Muscle layer of colon (tissue), 2 donors: ENCODE data around the gene WRAP53.
"Not testable (repeated sequence)": the region's sequence is repeated elsewhere in the genome, so short reads cannot be mapped to it uniquely, and the experiment has no call there.

Source experiments
- H3K27ac ChIP-seq: one replicate; pipeline ENCODE4 v1.7.0; 2013; ENCODE audit warnings: low read depth, mild to moderate bottlenecking, low read length, moderate library complexity
- H3K27me3 ChIP-seq, 2 donors: one replicate each; pipeline ENCODE4 v1.7.0; 2013; ENCODE audit warnings: low read length in 2 of 2, mild to moderate bottlenecking in 2 of 2; ENCODE audit not compliant: insufficient read depth in 2 of 2, control insufficient read depth in 1 of 2
- H3K36me3 ChIP-seq: one replicate; pipeline ENCODE4 v1.7.0; 2013; ENCODE audit warnings: mild to moderate bottlenecking, low read length; ENCODE audit not compliant: insufficient read depth
- H3K4me1 ChIP-seq: one replicate; pipeline ENCODE4 v1.7.0; 2013; ENCODE audit warnings: mild to moderate bottlenecking, low read length; ENCODE audit not compliant: insufficient read depth
- H3K4me3 ChIP-seq, 2 donors: one replicate each; pipeline ENCODE4 v1.7.0; 2013; ENCODE audit warnings: low read length in 2 of 2, low read depth in 1 of 2, mild to moderate bottlenecking in 1 of 2, moderate library complexity in 1 of 2
- H3K9ac ChIP-seq: one replicate; pipeline ENCODE4 v1.7.0; 2013; ENCODE audit warnings: low read length
- H3K9me3 ChIP-seq: one replicate; pipeline ENCODE4 v1.7.0; 2013; ENCODE audit warnings: mild to moderate bottlenecking, low read length
- donor health status: abdominal sarcoma.
- donor health status: Adenocarcinoma of cecum.

WRAP53 gene

DNA sequence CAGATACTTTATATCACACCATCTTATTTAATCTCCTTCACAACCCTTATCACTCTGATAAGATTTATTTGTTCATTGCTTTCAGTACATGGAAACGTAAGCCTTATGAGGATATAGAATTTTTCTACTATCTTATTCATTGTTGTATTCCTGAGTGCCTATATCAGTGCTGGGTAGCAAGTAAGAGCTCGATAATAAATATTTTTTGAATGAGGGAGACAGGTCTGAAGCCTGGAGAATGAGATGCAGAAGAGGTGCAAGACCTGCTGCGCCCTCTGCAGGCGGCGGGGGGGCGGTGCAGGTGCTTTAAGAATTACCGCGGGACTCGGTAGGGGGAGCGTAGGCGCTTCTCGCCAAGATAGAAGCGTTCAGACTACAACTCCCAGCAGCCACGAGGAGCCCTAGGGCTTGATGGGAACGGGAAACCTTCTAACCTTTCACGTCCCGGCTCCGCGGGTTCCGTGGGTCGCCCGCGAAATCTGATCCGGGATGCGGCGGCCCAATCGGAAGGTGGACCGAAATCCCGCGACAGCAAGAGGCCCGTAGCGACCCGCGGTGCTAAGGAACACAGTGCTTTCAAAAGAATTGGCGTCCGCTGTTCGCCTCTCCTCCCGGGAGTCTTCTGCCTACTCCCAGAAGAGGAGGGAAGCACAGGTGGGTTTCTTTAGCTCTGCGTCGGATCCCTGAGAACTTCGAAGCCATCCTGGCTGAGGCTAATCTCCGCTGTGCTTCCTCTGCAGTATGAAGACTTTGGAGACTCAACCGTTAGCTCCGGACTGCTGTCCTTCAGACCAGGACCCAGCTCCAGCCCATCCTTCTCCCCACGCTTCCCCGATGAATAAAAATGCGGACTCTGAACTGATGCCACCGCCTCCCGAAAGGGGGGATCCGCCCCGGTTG, at the start of gene WRAP53:
Gene WRAP53, plus strand, starts transcription at position 570 of the 900 bp plus-strand sequence. Its CDS starts 172 bp downstream, at position 742.
- H3K27ac ChIP-seq = peak within 1 kb of the TSS; percentile 94
- peak within 1 kb of the TSS; percentile 99 for H3K9ac ChIP-seq
- no peaks in the 10 kb centered on the region for H3K27me3 ChIP-seq
- H3K36me3 ChIP-seq = no peaks in the 10 kb centered on the region
- H3K4me1 ChIP-seq = peaks cover 21% of the 10 kb centered on the region
- no peaks in the 10 kb centered on the region for H3K9me3 ChIP-seq
- peak within 1 kb of the TSS; percentile 60 to 100 for H3K4me3 ChIP-seq

DNA sequence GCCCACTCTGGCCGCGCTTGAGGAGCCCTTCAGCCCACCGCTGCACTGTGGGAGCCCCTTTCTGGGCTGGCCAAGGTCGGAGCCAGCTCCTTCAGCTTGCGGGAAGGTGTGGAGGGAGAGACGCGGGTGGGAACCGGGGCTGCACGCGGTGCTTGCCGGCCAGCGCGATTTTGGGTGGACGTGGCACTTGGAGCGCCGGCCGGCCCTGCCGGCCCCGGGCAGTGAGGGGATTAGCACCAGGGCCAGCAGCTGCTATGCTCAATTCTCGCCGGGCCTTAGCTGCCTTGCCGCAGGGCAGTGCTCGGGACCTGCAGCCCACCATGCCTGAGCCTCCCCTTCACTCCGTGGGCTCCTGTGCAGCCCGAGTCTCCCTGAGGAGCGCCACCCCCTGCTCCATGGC, 47.5 kb upstream of the WRAP53 start:
- no peak overlapping the region for H3K27ac ChIP-seq
- H3K27me3 ChIP-seq = no peaks in the 10 kb centered on the region
- H3K36me3 ChIP-seq = no peaks in the 10 kb centered on the region
- H3K4me1 ChIP-seq = no peaks in the 10 kb centered on the region
- no peak overlapping the region for H3K9ac ChIP-seq
- H3K4me3 ChIP-seq = no peak overlapping the region
- H3K9me3 ChIP-seq = no peaks in the 10 kb centered on the region

DNA sequence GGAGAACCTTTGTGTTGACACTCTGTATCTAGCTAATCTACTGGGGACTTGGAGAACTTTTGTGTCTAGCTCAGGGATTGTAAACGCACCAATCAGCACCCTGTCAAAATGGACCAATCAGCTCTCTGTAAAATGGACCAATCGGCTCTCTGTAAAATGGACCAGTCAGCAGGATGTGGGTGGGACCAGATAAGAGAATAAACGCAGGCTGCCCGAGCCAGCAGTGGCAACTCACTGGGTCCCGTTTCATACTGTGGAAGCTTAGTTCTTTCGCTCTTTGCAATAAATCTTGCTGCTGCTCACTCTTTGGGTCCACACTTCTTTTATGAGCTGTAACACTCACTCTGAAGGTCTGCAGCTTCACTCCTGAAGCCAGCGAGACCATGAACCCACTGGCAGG, 46.6 kb upstream of the WRAP53 start:
- H3K4me3 ChIP-seq, H3K27ac ChIP-seq, H3K9ac ChIP-seq, H3K27me3 ChIP-seq, H3K9me3 ChIP-seq, H3K4me1 ChIP-seq, H3K36me3 ChIP-seq: not testable (repeated sequence)

DNA sequence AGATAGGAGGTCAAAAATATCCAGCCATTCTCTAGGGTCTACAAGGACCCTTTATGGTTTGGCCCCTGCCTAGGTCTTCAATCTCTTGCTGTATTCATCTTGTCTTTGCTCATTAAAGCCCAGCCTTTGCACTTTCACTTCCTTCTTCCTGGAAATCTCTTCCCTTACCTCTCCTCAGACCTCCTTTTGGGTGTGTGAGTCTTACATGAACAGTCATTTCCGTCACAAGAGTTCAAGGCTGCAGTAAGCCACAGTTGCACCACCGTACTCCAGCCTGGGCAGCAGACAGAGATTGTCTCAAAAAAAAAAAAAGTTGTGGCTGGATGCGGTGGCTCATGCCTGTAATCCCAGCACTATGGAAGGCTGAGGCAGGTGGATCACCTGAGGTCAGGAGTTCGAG, 43.5 kb upstream of the WRAP53 start:
- Histone ChIP-seq H3K27me3 (peaks cover 0 to 1% of the 10 kb centered on the region in 2 donors), H3K4me1 (no peaks in the 10 kb centered on the region), H3K9me3 (no peaks in the 10 kb centered on the region), H3K36me3 (no peaks in the 10 kb centered on the region), H3K27ac (no peak overlapping the region), H3K4me3 (no peak overlapping the region), H3K9ac (no peak overlapping the region)

DNA sequence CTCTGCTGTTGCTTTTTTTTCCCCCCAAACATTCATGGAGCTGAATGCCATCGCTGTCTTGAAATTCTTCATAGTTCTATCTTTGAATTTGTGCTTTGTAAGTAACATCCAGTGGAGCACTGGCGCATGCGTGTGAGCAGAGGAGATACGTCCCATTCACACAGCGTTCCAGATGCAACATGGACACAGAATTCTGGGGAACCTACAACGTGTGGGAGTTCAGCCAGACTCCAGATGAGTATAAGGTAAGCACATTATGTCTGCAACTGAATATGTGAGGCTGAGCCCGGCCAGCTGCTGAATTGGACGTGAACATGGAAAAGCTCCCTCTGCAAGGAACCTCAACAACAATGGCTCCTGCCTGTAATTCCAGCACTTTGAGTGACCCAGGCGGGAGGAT, 41.8 kb upstream of the WRAP53 start:
- Histone ChIP-seq H3K27ac (no peak overlapping the region), H3K4me3 (no peak overlapping the region), H3K9ac (no peak overlapping the region), H3K4me1 (peaks cover 10% of the 10 kb centered on the region), H3K36me3 (no peaks in the 10 kb centered on the region), H3K27me3 (peaks cover 4 to 18% of the 10 kb centered on the region in 2 donors), H3K9me3 (no peaks in the 10 kb centered on the region)

DNA sequence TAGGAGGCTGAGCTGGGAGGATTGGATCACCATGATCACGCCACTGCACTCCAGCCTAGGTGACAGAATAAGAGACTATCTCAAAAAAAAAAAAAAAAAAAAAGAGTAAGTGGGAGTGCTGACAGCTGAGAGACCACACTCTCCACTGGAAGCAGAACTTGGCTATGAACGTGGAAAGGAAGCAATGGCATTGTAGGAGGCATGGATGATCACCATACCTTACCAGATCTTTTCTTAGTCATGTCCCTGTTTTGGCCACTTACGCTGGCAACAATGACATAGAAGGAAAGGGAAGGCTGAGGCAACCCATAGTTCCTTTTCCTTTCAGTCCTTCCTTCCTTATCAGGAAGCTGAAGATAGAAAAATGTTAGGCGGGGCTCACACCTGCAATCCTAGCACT, 41.3 kb upstream of the WRAP53 start:
- no peak overlapping the region for H3K27ac ChIP-seq
- no peak overlapping the region for H3K9ac ChIP-seq
- H3K27me3 ChIP-seq = peaks cover 4 to 24% of the 10 kb centered on the region in 2 donors
- no peaks in the 10 kb centered on the region for H3K36me3 ChIP-seq
- no peak overlapping the region for H3K4me3 ChIP-seq
- H3K9me3 ChIP-seq = no peaks in the 10 kb centered on the region
- H3K4me1 ChIP-seq = peaks cover 10% of the 10 kb centered on the region

DNA sequence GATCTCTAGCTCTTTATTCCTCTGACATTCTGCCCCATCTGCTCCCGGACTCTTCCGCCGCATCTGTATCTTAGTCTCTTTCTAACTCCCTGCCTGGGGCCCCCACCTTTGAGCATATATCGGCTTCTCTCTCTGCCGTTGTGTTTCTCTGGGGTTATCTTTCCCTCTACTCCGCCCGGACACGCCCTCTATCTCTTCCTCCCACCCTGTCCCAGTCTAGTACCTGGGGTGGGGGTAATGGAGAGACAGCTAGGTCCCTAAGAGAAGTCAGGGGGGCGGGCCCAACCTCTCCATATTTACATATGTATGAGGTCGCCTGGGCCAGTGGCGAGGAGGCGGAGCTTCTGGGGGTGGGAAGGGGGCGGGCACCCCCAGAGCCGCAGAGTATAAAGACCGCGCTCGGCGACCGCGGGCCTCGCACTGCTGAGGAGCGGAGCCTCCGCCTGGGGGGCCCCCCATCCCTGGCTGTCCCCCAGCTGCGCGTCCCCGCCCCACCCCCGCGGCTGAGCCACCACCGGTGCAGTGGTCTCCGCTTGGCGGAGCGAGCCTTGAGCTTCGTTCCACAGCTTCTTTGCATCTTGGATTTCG, 37.7 kb upstream of the WRAP53 start, which contains the start of gene ATP1B2:
Gene ATP1B2, plus strand, starts transcription at position 418 of the 588 bp plus-strand sequence. CDS start 593 bp downstream, outside the sequence.
- Histone ChIP-seq H3K36me3 (no peaks in the 10 kb centered on the region), H3K4me3 (peak within 1 kb of the TSS; percentile 61 to 68), H3K4me1 (peaks cover 10% of the 10 kb centered on the region), H3K9me3 (no peaks in the 10 kb centered on the region), H3K27ac (peak within 1 kb of the TSS; percentile 23), H3K9ac (peak within 1 kb of the TSS; percentile 27), H3K27me3 (peaks cover 4 to 26% of the 10 kb centered on the region in 2 donors)

DNA sequence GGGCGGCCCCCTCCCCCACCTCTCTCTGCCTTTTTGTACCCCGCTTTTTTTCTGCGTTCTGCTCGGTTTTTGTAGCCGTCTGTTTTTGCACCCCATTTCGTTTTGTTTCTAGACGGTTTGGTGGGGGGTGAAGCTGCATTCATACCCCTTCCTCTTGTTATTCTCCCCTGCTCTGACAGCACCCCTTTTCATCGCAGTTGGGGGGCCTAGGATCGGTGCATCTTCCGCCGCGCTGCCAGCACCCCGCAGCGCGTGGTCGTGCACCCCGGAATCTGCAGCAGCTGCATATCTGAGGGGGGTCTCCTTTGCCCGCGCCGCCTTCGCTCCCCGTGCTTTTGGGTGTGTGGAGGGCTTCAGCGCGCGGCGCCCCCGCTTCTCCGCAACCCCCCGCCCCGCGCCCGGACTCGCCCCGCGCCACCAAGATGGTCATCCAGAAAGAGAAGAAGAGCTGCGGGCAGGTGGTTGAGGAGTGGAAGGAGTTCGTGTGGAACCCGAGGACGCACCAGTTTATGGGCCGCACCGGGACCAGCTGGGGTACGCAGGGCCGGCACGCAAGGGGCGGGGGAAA, 37.1 kb upstream of the WRAP53 start:
- Histone ChIP-seq H3K4me3 (peak overlapping the region; percentile 61 to 68), H3K36me3 (no peaks in the 10 kb centered on the region), H3K27ac (peak overlapping the region; percentile 23), H3K9me3 (no peaks in the 10 kb centered on the region), H3K4me1 (peaks cover 10% of the 10 kb centered on the region), H3K9ac (no peak overlapping the region), H3K27me3 (peaks cover 4 to 26% of the 10 kb centered on the region in 2 donors)

DNA sequence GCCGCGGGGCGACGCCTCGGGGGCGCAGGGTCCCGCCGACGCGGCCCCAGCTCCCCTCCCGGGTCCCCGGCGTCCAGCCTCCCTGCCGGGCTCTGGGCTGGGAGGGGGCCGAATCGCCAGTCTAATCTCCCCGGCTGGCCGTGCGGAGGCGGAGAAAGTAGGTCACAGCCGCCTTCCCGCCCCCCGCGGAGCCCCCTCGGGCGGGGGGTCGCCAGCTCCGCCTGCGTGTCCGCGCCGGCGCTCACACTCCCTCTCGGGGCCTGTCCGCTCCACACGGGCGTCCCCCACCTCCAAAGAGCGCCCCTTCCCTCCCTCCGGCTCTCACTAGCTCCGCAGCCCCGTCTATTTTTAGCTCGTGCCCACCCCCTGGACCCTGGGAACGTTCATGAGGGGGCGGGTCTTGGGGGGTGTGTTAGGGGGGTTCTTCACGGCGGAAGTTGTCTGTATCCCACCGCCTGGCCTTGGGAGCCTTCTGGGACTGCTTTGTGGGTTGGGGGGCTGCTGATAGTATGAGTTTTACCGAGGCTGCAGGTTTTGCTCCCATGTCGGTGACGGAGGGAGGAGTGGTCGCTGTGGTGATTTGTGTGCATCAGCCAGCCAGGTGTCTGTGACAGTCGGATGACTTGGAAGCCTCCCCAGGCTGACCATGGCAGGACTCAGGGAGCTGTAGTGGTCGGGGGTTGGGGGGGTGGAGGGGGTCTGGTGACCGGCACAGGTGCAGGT, 36.5 kb upstream of the WRAP53 start:
- Histone ChIP-seq H3K4me3 (peak overlapping the region; percentile 61 to 68), H3K36me3 (no peaks in the 10 kb centered on the region), H3K4me1 (peaks cover 10% of the 10 kb centered on the region), H3K9ac (no peak overlapping the region), H3K27me3 (peaks cover 4 to 26% of the 10 kb centered on the region in 2 donors), H3K9me3 (no peaks in the 10 kb centered on the region), H3K27ac (no peak overlapping the region)

DNA sequence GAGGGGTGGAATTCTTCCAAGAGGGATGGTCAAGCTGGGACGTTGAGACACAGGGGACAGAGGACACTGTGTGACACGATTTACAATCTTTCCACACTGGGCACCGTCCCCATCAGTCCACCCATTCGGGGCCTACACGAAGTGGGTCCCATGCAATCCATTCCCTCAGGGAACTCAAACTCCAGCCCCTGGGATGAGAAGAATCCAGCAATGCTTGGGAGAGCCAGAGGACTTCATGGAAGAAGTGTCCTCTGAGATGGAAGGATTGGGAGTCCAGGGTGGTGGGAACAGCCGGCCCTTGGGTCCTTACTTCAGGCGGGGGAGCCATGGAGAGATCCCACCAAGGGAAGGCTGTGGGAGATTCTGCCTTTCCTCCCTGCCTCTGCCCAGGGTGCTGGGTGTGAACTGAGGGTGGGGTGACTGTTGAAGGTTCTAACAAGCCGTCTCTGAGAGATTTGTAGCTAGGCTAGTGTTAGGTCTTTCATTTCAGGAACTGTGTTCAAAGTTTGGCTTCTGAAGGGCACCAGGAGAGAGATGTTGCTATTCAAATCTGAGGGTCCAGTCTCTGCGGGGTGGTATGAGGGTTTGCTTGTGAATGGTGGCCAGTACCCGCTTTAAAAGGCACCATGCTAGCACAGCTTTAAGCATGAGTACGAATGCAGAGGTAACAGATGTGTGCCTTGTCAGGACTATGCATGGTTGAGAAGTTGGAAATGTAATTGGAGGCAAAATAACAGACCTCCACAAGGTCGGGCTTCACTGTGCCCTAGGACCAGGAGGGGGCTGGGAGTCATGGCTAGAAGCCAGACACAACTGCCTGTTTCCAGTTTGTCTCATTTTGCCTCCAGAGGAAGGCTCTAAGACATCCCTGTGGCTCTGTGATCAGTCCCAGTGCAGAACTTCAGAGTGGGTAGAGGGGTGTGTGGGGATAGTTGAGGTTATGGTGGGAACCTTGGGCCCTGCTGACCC, 35.6 kb upstream of the WRAP53 start:
- Histone ChIP-seq H3K9ac (no peak overlapping the region), H3K4me3 (no peak overlapping the region)

More for the DNA sequence above, 35.6 kb upstream of the WRAP53 start:
- H3K36me3 ChIP-seq = no peaks in the 10 kb centered on the region
- H3K9me3 ChIP-seq = no peaks in the 10 kb centered on the region
- H3K27me3 ChIP-seq = peaks cover 4 to 26% of the 10 kb centered on the region in 2 donors
- H3K27ac ChIP-seq = no peak overlapping the region
- peaks cover 10% of the 10 kb centered on the region for H3K4me1 ChIP-seq
